Endothelial cell of umbilical vein (primary cell): ENCODE data around the gene MAGI1.

Experiments
- POLR2AphosphoS5 ChIP-seq: IDR thresholded peaks from 2 replicates; pipeline ENCODE4 v1.6.1; 2012; ENCODE audit warnings: low read depth, mild to moderate bottlenecking, control low read depth, low read length, moderate library complexity; ENCODE audit not compliant: insufficient read depth
- TF ChIP-seq, protein P1 (sequence below), 2 donors: IDR thresholded peaks; 1 replicate in 1 of 2; 2 replicates in 1 of 2; pipeline ENCODE4 v1.5.1; 2011; ENCODE audit warnings: low read length in 2 of 2, mild to moderate bottlenecking in 2 of 2, moderate library complexity in 2 of 2, control low read depth in 1 of 2, inconsistent platforms in 1 of 2, low read depth in 1 of 2; ENCODE audit not compliant: insufficient read depth in 1 of 2; ENCODE audit errors: extremely low read depth in 1 of 2

DNA sequence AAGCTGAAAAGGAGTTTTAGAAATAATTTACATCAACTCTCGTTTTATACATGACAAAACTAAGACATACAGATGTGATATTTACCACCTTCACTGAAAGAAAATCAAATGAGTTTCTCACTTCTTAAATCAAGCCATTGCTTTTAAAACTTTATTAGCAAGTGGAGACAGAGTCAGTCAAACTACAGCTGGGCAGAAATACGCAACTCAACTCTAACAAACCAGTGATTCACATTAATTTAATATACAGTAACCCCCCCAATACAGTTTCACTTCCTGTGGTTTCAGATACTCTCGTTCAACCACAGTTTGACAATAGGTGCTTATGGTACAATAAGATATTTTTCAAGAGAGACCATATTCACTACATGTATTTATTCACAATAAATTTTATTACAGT, 477.1 kb downstream of the MAGI1 start:
- TF ChIP-seq, protein P1, sequence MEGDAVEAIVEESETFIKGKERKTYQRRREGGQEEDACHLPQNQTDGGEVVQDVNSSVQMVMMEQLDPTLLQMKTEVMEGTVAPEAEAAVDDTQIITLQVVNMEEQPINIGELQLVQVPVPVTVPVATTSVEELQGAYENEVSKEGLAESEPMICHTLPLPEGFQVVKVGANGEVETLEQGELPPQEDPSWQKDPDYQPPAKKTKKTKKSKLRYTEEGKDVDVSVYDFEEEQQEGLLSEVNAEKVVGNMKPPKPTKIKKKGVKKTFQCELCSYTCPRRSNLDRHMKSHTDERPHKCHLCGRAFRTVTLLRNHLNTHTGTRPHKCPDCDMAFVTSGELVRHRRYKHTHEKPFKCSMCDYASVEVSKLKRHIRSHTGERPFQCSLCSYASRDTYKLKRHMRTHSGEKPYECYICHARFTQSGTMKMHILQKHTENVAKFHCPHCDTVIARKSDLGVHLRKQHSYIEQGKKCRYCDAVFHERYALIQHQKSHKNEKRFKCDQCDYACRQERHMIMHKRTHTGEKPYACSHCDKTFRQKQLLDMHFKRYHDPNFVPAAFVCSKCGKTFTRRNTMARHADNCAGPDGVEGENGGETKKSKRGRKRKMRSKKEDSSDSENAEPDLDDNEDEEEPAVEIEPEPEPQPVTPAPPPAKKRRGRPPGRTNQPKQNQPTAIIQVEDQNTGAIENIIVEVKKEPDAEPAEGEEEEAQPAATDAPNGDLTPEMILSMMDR (IDR thresholded peaks at IDR 0.05; ENCODE audit: extremely low read depth in 1 of 2, insufficient read depth in 1 of 2, low read depth in 1 of 2, low read length in 2 of 2): no peak
- TF ChIP-seq POLR2AphosphoS5: no peak
